ENCODE measurements around the gene ARTN.
A peak's percentile ranks its signal among the peaks of the same experiment; 100 is the strongest.

ARTN gene

GRCh38 chr1:43947061-43947873 is 13.7 kb downstream of the ARTN start:
- no peak for DNase-seq (ENCODE audit: low read depth in 2 of 2)

DNA sequence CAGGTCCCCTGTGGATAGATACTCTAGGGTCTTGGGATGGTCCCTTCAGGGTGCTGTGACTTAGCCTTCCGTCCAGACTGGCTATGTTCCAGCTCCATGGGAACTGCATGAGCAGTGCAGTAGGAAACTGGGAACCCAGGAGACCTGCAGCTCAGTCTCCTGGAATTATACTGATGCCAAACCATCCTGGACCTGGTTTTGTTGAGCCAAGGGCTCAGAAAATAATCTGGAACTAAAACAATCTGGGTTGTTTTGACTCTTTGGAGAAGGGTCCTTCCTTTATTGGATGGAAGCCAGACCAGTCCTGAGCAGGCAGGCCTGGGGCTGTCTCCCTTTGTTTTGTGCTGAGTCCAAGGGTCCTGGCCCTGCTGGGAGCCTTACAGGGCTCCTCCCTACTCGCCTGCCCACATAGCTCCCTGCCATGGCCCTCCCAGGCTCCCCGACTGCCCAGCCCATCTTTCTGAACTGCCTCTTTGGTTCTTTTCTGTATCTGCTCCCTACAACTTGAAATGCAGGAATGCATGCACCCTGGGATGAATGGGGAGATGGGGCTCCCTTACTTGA is 14.4 kb downstream of the ARTN start:
- no peak for DNase-seq (ENCODE audit: low read depth in 2 of 2)

- DNase-seq (ENCODE audit: low read depth in 2 of 2): no peak
These were observed 16.1 kb downstream of the ARTN start for GRCh38 chr1:43949678-43950077.

DNA sequence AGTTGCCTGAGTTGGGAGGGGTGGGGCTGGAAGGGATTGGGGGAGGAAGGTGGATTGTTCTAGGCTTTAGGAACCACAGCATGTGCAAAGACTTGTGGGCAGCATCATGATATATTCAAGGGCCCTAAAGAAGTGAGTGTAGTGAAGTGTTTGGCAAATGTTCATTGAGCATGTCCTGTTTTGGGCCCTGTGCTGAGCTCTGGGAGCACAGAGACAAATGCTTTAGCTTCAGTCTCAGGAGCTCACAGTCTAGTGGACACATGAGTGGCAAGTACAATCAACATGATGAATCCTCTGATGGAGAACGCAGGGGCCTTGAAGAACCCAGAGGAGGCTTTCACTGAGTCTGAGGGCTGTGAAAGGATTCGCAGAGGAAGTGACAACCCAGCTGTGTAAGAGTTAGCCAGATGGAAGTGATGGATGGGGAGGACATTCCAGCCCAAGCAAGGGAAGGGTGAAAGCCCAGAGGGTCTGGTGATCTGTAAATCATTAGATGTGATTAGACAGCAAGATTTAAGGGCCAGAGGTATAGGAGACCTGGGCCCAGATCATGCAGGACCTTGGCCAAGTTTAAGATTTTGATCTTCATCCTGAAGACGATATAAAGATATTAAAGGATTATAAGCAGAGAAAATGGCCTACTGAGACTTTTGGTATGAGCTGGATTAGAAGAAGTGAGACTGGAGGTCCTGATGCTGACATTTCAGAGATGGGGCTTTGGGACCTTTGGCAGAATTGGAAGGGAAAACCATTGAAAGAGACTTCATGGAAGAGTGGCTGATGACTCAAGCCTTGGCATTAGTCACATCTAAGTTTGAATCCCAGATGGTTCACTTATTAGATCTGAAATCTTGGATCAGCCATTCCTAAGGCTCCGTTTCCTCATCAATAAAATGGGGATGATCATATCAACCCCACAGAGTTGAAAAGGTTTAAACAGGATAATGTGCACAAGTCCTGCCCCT is 17.7 kb downstream of the ARTN start:
- DNase-seq (ENCODE audit: low read depth in 2 of 2): no peak

- no peak for DNase-seq (ENCODE audit: low read depth in 2 of 2)
These were observed 19.2 kb downstream of the ARTN start for GRCh38 chr1:43952731-43953346.

DNA sequence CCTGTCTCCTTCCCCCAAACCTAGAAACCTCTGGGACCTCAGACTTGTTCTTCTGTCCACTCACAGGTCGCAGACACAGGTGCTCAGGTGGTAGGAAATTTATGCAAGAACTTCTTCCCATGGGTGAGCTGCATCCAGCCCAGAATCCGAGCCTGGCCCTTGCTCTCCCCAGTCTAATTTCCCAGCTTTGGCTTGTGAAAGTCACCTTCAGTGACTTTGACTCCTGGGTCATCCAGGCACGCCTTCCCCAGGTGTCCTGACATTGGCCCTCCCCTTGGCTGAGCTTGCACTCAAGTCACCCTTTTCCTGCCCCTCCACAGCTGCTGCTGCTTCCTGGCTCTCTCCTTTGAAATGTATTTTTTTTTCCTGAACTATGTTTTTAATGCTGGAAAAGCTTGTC is 19.8 kb downstream of the ARTN start:
- no peak for DNase-seq (ENCODE audit: low read depth in 2 of 2)

GRCh38 chr1:43954036-43954435 is 20.4 kb downstream of the ARTN start:
- no peak for DNase-seq (ENCODE audit: low read depth in 2 of 2)

- no peak for DNase-seq (ENCODE audit: low read depth in 2 of 2)
These were observed 22.6 kb downstream of the ARTN start for GRCh38 chr1:43956234-43956633.

DNA sequence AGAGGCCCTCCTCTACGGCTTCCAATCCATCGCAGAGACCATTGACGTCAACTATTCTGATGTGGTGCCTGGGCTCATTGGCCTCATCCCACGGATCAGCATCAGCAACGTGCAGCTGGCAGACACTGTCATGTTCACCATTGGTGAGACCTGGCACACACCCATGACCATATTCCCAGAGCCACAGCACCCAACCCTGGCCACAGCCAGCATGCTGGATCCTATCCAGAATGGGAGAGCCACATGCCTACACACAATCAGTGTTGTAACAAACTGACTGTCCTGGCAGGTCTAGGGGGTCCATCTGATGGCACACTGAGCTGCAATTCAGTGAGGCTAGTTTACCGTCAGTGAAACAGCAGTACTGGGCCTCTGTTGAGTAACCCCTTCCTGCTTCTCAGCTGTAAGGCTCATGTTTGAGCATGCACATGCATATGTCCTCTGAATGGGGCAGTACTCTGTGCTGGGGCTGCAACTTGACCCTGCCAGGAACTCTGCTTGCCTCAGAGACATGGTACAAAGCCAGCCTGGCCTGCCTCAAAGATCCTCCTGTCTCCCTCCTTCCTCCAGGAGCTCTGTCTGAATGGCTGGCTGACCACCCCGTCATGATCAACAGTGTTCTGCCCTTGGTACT is 23.9 kb downstream of the ARTN start:
- no peak for DNase-seq (ENCODE audit: low read depth in 2 of 2)

DNA sequence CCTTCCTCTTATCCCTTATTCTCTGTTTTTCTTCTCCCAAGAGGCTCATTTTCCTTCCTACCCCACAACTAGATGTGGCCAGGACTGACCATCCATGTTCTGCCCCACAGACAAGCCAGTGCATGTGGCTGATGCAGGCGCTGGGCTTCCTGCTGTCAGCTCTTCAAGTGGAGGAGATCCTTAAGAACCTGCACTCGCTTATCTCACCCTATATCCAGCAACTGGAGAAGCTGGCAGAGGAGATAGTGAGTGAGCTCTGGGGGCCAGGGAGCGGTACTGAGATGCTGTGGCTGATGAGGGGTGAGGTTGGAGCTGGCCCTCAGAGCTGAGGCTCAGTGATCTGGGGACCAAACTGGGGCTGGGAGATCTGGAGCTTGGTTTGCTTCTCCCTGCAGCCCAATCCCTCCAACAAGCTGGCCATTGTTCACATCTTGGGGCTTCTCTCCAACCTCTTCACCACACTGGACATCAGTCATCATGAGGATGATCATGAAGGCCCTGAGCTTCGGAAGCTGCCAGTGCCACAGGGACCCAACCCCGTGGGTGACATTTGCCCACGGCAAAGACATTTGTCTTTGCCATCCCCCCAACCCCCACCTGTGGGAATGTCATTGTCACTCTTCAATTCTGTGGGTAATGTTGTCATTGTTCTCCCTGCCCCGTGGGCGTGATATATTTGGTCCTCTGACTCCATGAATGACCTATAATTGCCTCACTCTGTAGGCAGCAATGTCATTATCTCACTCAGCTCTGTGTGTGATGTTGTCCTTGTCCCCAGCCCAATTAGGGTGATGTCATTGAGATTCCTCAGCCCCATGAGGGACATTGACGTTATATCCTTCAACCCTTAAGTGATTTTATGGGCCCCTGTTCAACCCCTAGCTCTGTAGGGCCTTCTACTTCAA is 25.0 kb downstream of the ARTN start:
- no peak for DNase-seq (ENCODE audit: low read depth in 2 of 2)

- no peak for DNase-seq (ENCODE audit: low read depth in 2 of 2)
These were observed 27.2 kb downstream of the ARTN start for GRCh38 chr1:43960798-43961197.

DNA sequence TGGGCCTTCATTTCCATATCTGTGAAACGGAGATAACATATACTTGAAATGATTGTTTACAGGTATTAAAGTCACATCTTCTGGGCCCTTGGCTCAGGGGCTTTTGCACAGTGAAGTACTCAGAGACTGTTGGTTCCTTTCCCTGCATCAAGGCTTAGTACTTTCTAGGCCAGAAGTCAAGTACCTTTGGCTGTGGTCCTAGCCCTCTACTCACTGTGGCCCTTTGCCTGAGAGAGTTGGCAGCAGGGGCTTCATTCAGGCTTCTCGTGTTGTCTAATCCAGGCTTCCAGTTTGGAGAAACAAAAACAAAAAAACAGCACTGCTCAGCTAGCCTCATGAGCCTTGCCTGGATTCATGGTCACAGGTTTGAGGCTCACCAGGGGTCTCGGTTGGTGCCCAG is 28.1 kb downstream of the ARTN start:
- no peak for DNase-seq (ENCODE audit: low read depth in 2 of 2)

DNA sequence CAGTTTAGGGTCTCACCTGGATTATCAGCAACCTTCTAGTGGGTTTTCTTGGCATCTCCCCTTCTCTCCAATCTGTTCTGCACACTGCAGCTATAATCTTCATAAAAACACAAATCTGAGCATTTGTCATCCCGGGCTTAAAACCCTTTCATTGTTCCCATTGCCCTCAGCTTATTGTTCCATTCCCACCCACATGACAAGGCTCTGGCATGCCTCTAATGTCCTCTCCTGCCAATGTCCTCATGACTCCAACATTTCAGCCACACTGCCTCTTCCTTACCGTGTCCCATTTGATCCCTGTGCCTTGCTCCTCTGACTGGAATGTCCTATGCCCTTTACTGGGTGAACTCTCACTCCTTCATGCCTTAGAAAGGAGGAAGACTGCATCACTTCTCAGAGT is 28.7 kb downstream of the ARTN start:
- DNase-seq (ENCODE audit: low read depth in 2 of 2): no peak

DNA sequence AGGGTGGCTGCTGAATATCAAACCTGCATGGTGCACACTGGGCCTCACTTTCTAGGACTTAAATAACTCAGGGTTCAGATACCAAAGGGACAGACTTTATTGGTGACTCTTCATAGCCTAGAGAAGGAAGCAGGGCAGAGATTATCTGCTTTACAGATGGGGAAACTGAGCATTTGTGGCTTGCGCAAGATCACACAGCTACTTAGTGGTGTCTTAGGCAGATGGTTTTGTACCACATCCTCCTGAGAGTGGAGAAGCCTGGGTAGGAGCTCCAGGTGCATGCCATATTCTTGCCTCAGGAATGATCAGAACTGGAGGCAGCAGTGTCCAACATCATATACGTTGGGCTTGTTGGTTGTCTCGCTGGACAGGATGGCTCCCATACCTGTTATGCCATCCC is 29.4 kb downstream of the ARTN start:
- no peak for DNase-seq (ENCODE audit: low read depth in 2 of 2)

DNA sequence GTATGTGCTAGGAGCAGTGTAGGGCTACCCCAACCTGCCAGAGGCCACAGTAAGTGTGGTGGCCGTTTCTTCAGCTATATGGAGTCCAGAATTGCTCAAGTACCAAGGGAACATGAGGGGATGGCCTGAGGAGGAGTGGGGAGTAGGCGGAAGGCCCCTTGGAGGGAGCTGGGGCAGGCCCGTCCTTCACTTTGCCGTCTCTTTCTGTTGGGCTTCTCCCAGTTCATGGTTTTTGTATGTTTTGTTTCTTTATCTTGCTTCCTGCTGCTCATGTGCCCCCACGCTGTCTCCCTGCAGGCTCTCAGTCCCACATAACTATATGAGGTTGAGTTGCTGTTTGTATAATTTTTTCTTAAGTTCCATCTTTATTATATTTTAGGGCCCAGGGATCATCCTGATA is 30.3 kb downstream of the ARTN start:
- no peak for DNase-seq (ENCODE audit: low read depth in 2 of 2)

- no peak for DNase-seq (ENCODE audit: low read depth in 2 of 2)
These were observed 31.7 kb downstream of the ARTN start for GRCh38 chr1:43965316-43965715.

DNA sequence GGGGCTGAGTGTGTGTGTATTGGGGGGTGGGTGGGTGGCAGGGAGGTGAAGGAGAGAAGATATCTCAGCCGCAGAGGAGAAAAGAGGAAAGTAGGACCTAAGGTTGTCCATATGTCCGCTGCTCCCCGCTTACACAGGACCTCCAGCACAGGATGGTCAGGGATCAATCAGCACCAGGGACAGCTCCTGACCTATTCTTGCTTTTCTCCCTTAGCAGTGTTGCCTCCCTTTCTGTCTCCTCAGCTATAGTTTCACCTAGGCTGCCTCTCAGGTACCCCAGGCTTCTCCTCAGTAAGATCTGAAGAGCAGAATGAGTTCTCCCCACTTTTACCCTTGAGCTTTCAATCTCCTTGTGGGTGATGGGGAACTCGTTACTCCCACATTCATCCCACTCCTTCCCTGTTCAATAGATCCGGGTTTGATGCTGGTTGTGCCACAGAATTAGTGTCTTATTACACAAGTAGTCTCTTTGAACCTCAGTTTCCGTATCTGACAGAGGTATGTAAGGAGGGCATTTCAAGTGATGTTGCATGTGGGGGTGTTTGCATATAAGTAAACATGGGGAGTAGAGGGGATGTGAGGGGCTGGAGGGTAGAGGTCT is 34.8 kb downstream of the ARTN start:
- no peak for DNase-seq (ENCODE audit: low read depth in 2 of 2)

GRCh38 chr1:43969416-43969745 is 35.8 kb downstream of the ARTN start:
- no peak for DNase-seq (ENCODE audit: low read depth in 2 of 2)

GRCh38 chr1:43969746-43970466 is 36.3 kb downstream of the ARTN start, which contains the start of gene DPH2:
TSS of gene DPH2 (plus strand) at chr1:43970010. CDS start at chr1:43970176, 166 bp downstream.
- peak; percentile 90 to 96 for DNase-seq (ENCODE audit: low read depth in 2 of 2)
